Activated T-helper 17 cell treated with anti-CD3 and anti-CD28 coated beads, Interleukin-2, amount 50 U/mL, for 72 hours (primary cell): ENCODE results near the gene RALGDS. TPM values are rescaled to one million over a fixed set of nuclear protein-coding genes. Genes with fewer than 3 reads are reported as not detected.

Experiments used
- ATAC-seq: fragments of 150-1000 bp; cut with Tn5 transposase; replicated peaks from 2 replicates; pipeline ENCODE4 v1.10.0; 2021; ENCODE audit warnings: mild to moderate bottlenecking, moderate library complexity
- H3K27ac Mint-ChIP-seq: one replicate; pipeline ENCODE4 v1.8.0; 2022; ENCODE audit warnings: mixed read lengths
- H3K27me3 Mint-ChIP-seq: one replicate; pipeline ENCODE4 v1.8.0; 2022; ENCODE audit warnings: mixed read lengths
- H3K36me3 Mint-ChIP-seq: one replicate; pipeline ENCODE4 v1.8.0; 2022; ENCODE audit warnings: low read depth, mild to moderate bottlenecking, mixed read lengths
- H3K4me1 Mint-ChIP-seq: one replicate; pipeline ENCODE4 v1.8.0; 2022; ENCODE audit warnings: mixed read lengths
- H3K4me3 Mint-ChIP-seq: one replicate; pipeline ENCODE4 v1.8.0; 2022; ENCODE audit warnings: mild to moderate bottlenecking, mixed read lengths
- H3K9me3 Mint-ChIP-seq: one replicate; pipeline ENCODE4 v1.8.0; 2022; ENCODE audit warnings: mixed read lengths
- total RNA-seq, 2 donors: library from RNA; stranded (reverse); gene quantifications; one replicate each; pipeline ENCODE4 v1.2.3, GENCODE V29; 2022

The RALGDS gene
- total RNA-seq, 2 donors from 2014 or later = 101 to 156 TPM

DNA sequence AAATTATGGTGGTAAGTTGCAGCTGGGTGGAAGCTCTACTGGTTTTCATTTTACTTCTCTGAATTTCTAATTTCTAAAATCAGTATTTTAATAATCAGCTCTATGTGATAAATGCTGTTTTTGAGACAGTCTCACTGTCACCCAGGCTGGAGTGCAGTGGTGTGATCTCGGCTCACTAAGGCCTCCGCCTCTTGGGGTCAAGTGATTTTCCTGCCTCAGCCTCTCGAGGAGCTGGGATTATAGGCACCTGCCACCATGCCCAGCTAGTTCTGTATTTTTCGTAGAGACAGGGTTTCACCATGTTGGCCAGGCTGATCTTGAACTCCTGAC, 1.5 kb upstream of the RALGDS start:
- H3K36me3 Mint-ChIP-seq = peaks cover 63% of the 10 kb centered on the region
- H3K27ac Mint-ChIP-seq = peak overlapping the region; percentile 91
- H3K4me1 Mint-ChIP-seq = peaks cover 31% of the 10 kb centered on the region
- no peak for ATAC-seq
- peak overlapping the region; percentile 76 for H3K4me3 Mint-ChIP-seq
- H3K27me3 Mint-ChIP-seq = no peaks in the 10 kb centered on the region
- H3K9me3 Mint-ChIP-seq = no peaks in the 10 kb centered on the region

DNA sequence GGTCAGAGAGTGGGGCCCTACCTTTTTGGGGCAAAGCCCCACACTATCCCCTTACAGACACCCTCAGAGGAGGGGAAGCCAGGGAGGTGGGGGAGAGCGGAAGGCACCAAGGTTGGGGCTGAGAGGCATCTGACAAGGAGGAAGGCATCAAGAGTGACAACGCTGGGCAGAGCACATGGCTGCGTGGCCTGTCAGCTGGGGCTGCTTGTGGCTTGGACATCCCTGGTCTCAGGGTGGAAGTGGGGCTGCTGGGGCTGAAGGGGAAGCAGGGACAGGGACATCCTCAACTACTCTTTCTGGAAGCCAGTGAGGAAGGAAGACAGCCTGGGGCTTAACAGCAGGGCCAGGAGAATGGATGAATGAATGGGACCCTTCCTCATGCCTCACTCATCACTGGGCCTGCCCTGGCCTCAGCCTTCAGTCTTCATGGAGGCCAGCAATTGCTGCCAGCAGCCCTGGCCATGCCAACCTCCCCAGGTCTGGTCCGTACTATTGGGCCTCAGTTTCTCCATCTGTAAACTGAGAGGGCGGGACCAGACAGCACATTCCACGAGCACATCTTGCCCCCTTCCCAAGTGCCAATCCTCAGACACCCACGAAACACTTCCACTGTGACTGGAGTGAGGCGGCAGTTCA, 993 bp upstream of the RALGDS start:
- peak overlapping the region; percentile 76 for H3K4me3 Mint-ChIP-seq
- peaks cover 61% of the 10 kb centered on the region for H3K36me3 Mint-ChIP-seq
- H3K4me1 Mint-ChIP-seq = peaks cover 32% of the 10 kb centered on the region
- no peaks in the 10 kb centered on the region for H3K9me3 Mint-ChIP-seq
- peak overlapping the region; percentile 91 for H3K27ac Mint-ChIP-seq
- no peaks in the 10 kb centered on the region for H3K27me3 Mint-ChIP-seq
- ATAC-seq = peak; percentile 6

DNA sequence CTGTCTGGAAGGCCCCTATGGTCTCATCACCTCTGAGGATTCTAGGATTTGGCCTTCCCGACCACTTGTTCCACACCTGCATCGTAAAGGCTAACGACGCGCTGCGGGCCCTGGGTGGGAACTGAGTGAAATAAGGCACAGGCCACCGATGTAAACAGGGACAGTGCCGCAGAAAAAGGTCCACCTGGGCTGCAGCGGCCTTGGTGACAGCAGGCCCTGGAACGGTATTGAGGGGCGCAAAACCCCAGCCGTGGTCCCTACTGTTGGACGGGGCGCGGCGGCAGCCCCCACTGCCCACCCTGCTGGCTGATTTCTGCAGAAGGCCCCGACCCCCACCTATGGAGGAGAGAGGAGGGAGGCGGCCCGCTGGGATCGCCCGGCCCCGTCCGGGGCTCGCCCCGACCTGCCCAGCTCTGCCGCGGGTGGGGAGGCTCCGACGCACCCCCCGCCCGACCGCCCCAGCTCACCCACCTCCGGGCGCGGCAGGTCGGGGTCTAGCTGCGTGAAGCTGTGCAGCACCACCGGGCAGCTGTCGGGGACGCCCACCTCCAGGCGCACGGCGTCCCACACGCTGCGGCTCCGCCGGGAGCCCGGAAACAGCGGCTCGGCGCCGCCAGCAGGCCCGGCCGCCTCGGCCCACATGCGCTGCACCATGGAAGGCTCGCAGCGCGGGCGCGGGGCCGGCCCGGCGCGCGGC, 391 bp downstream of the RALGDS start:
- Mint-ChIP-seq H3K27ac (peak overlapping the region; percentile 59), H3K36me3 (peaks cover 55% of the 10 kb centered on the region), H3K4me1 (peaks cover 36% of the 10 kb centered on the region), H3K9me3 (no peaks in the 10 kb centered on the region), H3K27me3 (no peaks in the 10 kb centered on the region), H3K4me3 (peak overlapping the region; percentile 85)
- no peak for ATAC-seq

DNA sequence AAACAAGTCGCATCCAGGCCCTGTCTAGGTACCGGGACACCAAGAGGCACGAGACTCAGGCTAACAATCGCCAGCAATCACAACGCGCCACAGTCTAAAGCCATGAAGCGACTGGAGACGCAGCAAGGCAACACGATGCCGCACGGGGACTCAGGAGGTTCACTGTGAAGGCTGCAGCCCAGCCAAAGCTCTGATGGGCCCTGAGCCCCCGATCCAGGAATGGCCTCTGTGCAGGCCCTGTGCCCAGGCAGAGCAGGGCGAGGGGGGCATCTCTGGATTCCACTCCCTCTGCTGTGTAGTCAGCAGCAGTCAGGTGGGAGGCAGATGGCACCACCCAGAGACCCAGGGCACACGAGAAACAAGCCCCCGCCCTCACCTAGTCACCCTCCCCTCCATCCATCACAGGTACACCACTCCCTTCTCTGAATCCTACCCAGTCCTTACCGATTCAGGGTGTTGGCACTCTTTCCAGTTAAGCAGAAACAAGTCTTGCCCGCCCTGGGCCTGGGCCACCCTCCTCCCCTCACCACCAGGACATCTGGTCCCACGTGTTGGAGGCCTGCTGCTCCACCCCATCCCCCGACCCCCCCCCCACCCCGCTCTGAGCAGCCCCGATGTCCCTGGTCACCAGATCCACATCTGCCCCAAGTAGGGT, 1.1 kb downstream of the RALGDS start:
- peak overlapping the region; percentile 85 for H3K4me3 Mint-ChIP-seq
- H3K4me1 Mint-ChIP-seq = peaks cover 38% of the 10 kb centered on the region

DNA sequence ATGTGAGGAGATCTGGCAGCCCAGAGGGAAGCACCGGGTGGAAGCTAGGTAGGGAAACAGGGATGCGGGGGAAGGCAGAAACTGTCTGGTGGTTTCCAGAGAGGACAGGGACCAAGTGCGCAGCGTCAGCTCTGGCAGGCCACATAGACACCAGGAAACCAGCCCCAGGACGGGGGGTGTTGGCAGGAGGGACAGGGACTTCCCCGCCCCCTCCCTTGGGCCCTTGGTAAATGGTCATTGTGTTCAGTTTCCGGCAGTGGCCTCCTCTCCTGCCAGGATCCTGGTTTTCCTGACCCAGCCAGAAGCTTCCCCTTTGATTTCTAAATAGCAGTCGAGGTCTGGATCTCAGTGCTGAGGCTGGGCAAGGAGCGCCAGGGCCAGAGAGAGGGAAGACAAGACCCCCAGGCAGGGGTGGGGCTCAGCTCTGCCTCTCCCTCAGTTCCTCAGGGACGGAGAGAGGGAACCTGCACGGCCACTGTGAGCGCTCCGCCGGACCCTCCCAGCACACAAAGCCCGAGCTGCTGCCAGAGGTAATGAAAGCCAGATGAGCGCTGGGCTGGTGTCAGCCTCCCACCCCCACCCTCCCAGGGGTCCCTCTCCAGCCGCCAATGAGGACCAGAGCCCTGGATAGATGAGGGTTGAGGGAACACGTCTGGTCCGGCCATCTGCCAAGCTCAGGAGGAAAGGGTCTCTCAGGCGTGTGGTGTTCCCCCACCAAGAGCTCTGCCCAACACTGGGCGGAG, 1.8 kb downstream of the RALGDS start:
- Mint-ChIP-seq H3K9me3 (no peaks in the 10 kb centered on the region), H3K36me3 (peaks cover 48% of the 10 kb centered on the region), H3K27ac (peak overlapping the region; percentile 59), H3K27me3 (no peaks in the 10 kb centered on the region), H3K4me1 (peaks cover 37% of the 10 kb centered on the region), H3K4me3 (peak overlapping the region; percentile 85)
- ATAC-seq = no peak

More for the DNA sequence above, 1.1 kb downstream of the RALGDS start:
- Mint-ChIP-seq H3K9me3 (no peaks in the 10 kb centered on the region), H3K27ac (peak overlapping the region; percentile 59), H3K27me3 (no peaks in the 10 kb centered on the region), H3K36me3 (peaks cover 52% of the 10 kb centered on the region)
- ATAC-seq = no peak

DNA sequence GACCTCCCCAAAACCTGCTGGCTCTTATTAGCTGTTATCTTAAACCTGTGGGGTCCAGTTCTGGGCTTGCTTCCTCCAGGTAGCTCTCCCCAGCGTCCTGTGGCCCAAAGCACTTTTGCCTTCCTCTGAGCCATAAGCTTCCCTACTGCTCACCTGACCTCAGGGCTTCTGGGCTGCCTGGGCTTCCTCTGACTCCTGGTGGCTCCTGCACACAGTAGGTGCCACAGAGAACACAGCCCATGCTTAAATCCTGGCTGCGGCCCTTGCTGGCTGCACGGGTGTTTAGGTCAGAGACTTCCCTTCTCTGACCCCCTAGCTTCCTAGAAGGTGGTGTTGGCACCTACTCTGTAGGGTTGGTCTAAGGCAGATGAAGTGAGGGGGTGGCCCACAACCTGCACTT, 2.5 kb downstream of the RALGDS start:
- ATAC-seq = no peak
- peaks cover 46% of the 10 kb centered on the region for H3K36me3 Mint-ChIP-seq
- H3K27me3 Mint-ChIP-seq = no peaks in the 10 kb centered on the region
- H3K9me3 Mint-ChIP-seq = no peaks in the 10 kb centered on the region
- peaks cover 31% of the 10 kb centered on the region for H3K4me1 Mint-ChIP-seq
- H3K4me3 Mint-ChIP-seq = peak overlapping the region; percentile 85
- peak overlapping the region; percentile 50 for H3K27ac Mint-ChIP-seq

DNA sequence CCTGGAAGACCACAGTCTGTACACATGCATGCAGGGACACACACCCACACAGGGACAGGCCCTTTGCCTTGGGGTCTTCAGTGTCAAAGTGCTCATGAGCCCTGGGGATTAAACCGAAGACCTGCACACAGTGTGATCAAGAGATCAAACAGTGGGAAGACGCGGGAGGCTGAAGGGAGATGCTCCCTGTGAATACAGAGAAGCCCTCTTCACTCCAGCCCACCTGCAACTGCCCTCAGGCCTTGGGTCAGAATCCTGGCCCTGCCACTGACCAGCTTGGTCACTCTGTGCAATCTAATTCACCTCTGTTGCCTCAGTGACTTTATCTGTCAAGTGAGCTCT, 2.9 kb downstream of the RALGDS start:
- Mint-ChIP-seq H3K36me3 (peaks cover 51% of the 10 kb centered on the region), H3K4me3 (peak overlapping the region; percentile 85), H3K4me1 (peaks cover 34% of the 10 kb centered on the region), H3K27me3 (no peaks in the 10 kb centered on the region), H3K27ac (peak overlapping the region; percentile 71), H3K9me3 (no peaks in the 10 kb centered on the region)
- ATAC-seq = no peak

DNA sequence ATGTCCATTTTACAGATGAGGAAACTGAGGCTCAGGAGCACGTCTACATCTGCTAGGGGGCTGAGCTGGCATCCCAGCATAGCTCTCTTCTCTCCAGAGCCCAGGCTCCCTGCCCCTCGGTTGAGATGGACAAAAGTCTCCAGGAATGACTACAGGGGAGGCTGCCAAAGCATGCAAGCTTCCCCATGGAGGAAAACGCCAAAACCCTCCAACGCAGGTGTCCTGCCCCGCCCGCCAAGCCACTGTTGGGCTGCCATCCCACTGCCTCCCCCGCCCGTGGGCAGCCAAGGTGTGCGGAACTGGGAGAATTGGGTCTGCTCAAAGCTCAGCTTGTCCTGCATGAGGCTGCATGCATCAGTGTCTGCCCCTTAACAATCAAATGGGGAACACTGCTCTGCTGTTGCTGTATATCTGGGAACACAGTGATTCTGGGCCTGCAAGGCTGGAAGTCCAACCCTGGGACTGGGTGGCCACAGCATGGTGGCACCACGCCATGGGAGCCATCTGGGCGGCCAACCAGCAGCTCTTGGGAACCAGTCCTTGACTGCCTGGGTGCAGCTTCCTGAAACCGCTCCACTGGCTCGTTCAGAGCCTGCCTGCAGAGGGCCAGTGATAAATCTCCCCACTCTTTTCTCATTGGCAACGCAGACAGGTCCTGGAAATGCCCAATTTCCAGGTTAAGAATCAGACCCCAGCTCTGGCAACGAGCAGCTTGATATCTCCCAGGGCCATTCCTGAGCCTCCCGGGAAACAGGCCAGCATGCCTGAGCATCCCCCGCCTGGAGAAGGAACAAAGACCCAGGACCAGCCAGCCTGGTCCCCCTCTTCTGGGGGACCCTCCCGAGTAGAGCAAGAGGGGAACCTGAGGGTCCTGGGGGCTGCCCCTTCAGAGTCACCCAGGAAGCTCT, 3.5 kb downstream of the RALGDS start:
- ATAC-seq = no peak
- H3K4me3 Mint-ChIP-seq = peak overlapping the region; percentile 85
- H3K27me3 Mint-ChIP-seq = no peaks in the 10 kb centered on the region
- peak overlapping the region; percentile 71 for H3K27ac Mint-ChIP-seq
- peaks cover 34% of the 10 kb centered on the region for H3K4me1 Mint-ChIP-seq
- no peaks in the 10 kb centered on the region for H3K9me3 Mint-ChIP-seq
- peaks cover 56% of the 10 kb centered on the region for H3K36me3 Mint-ChIP-seq

DNA sequence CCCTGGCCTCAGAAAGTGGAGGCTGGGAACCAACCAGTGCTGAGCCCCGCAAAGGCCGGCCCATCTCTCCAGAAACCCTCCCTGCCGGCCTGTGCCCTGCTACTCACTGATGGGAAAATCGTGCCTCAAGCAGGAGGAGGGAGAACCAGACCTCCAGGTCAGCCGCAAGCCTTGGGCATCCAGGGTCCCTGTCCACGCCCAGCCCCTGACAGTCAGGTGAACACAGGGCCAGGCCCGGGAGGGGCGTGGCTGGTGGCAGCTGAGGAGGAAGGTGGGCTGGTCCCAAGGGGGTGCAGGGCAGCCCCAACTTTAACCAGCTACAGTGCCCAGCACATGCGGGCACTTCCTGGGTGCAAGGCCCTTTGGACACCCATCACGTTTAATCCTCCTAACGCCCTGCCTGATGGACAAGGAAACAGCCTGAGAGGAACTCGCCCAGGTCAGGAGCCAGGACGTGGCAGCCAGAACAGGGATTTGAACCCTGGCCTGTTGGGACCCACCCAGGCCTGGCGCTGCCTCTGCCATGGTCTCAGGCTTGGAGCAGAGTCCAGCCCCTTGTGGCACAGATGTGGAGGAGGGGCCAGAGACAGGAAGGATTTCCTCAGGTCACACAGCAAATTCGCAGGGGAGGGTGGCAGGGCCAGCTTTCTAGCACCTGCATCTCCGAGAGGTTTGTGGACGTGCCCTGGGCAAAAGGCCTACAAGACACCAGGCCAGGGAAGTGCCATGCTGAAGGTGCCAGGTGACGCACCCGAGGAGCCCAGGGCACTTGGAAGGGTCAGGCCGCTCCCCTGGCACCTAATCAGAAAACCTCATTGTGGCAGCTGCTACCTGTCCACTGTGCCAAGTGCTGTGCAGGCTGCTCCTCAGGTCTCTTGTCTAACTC, 4.5 kb downstream of the RALGDS start:
- peaks cover 30% of the 10 kb centered on the region for H3K4me1 Mint-ChIP-seq
- ATAC-seq = no peak
- peak overlapping the region; percentile 85 for H3K4me3 Mint-ChIP-seq
- H3K27me3 Mint-ChIP-seq = no peaks in the 10 kb centered on the region
- no peaks in the 10 kb centered on the region for H3K9me3 Mint-ChIP-seq
- H3K27ac Mint-ChIP-seq = peak overlapping the region; percentile 93
- H3K36me3 Mint-ChIP-seq = peaks cover 62% of the 10 kb centered on the region

DNA sequence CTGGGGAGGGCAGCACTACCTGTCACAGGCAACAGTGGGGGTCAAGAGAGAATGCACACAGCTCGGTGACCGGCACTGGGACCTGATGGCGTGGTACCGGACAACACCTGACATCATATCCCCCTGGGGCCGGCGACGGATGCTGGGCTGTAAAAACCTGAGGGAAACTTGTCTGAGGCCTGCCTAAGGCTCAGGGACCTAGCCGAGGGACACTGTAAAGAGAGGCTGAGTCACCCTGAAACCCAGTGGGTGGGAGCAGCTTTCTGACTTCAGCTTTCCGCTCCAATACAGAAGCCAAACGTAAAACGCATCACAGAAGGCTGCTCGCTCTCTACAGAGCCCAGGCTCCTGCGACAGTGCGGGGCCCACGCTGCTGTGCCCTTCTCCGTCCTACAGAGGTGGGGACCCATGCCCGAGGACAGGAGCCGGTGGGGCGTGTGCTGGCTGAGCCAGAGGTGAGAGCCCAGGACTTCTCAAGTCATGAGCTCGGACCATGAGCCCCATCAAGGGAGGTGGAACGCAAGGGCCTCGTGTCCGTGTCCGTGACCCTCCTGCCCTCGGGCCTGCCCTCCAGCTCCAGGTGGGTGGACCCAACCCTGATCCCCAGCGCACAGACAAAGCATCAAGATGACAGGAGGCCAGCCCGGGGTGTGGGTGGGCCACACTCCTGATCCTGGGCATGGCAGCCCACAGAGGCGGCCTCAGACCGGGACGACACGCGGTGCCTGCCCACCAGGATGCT, 5.3 kb downstream of the RALGDS start:
- peak; percentile 96 for ATAC-seq
- peaks cover 29% of the 10 kb centered on the region for H3K4me1 Mint-ChIP-seq
- H3K9me3 Mint-ChIP-seq = no peaks in the 10 kb centered on the region
- peak overlapping the region; percentile 93 for H3K27ac Mint-ChIP-seq
- peaks cover 67% of the 10 kb centered on the region for H3K36me3 Mint-ChIP-seq
- H3K4me3 Mint-ChIP-seq = peak overlapping the region; percentile 85
- H3K27me3 Mint-ChIP-seq = no peaks in the 10 kb centered on the region

DNA sequence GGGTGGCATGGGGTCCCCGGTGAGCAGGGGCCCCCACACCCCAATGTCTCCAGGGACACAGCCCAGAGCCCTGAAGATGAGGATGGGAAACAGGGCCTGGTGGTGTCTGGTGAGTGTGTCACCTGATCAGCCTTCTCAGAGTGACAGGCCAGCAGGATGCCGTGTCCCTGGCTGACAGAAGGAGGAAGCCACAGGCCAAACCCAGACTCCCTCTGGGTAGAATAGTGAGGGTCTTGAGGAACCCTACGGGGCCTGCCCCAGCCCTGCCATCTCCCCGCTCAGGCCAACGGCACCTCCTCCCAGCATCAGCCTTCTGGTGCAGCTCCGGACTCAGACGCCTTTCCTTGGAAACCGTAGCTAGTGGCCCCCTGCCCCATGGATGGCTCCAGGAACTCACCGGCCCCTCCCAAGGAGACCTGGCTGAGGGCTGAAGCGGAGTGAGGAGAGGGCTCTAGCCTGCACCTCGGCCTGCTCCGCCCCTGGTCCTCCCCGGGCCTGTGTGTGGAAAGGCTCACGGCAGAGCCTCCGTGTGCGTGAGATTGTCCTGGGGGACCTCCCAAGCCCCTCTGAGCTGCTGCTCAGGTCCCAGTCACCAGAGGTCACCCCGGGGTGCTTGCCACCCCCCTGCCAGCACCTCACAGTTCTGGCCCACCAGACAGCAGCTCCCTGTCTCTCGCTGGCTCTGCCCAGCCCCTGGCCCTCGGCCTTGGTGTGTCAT, 6.0 kb downstream of the RALGDS start:
- ATAC-seq = no peak
- H3K27me3 Mint-ChIP-seq = no peaks in the 10 kb centered on the region
- peaks cover 68% of the 10 kb centered on the region for H3K36me3 Mint-ChIP-seq
- no peaks in the 10 kb centered on the region for H3K9me3 Mint-ChIP-seq
- peaks cover 29% of the 10 kb centered on the region for H3K4me1 Mint-ChIP-seq
- peak overlapping the region; percentile 85 for H3K4me3 Mint-ChIP-seq
- H3K27ac Mint-ChIP-seq = peak overlapping the region; percentile 93
